Measurements from ENCODE around the gene EPAS1. TPM values are rescaled to one million over a fixed set of nuclear protein-coding genes. Genes with fewer than 3 reads are reported as not detected.

EPAS1 gene
- total RNA-seq, 4 donors from 2014 or later, result 102 to 260 (median 167) TPM

DNA sequence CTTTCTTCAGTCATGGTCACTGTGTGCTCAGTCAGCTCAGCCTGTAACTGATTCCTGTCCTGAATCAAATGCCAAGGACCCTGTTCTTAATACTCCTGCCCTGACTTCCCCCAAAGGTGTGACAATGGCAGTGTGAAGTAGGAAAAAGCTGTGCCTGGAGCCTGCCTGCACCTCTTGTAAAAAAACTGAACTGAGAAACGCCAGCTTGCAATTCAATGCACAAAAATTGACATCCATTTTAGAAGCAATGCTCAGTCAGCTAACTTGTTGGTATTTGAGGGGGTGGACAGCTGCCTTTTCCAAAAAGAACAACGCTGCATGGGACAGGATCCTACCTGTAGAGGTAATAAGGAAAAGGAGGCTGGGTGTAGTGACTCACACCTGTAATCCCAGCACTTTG is 115.9 kb downstream of the EPAS1 start:
- no peak for DNase-seq
- Histone ChIP-seq H3K4me1 (peaks cover 6 to 17% (median 11%) of the 10 kb centered on the region in 4 donors), H3K4me3 (no peak overlapping the region), H3K27ac (no peak overlapping the region), H3K36me3 (no peaks in the 10 kb centered on the region), H3K9me3 (peaks cover 0 to 8% of the 10 kb centered on the region in 2 donors), H3K27me3 (no peaks in the 10 kb centered on the region)
- intact Hi-C loops (cut with DNase I; ENCODE audit: low total_unique reads), result no loop called here
- TF ChIP-seq, protein P1, sequence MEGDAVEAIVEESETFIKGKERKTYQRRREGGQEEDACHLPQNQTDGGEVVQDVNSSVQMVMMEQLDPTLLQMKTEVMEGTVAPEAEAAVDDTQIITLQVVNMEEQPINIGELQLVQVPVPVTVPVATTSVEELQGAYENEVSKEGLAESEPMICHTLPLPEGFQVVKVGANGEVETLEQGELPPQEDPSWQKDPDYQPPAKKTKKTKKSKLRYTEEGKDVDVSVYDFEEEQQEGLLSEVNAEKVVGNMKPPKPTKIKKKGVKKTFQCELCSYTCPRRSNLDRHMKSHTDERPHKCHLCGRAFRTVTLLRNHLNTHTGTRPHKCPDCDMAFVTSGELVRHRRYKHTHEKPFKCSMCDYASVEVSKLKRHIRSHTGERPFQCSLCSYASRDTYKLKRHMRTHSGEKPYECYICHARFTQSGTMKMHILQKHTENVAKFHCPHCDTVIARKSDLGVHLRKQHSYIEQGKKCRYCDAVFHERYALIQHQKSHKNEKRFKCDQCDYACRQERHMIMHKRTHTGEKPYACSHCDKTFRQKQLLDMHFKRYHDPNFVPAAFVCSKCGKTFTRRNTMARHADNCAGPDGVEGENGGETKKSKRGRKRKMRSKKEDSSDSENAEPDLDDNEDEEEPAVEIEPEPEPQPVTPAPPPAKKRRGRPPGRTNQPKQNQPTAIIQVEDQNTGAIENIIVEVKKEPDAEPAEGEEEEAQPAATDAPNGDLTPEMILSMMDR (IDR thresholded peaks at IDR 0.05), result no peak
- TF ChIP-seq POLR2A (IDR thresholded peaks at IDR 0.05) (no peak), POLR2AphosphoS5 (IDR thresholded peaks at IDR 0.05) (no peak)
- in situ Hi-C loops (cut with MboI; ENCODE audit: low pct_ligation_motif_present in 1 of 4, low pct_unique_long_range_greater_than_20kb in 1 of 4, low sequenced_read_pairs in 3 of 4), result no loop called here
- 75 to 81% methylated on average over 1 to 2 of the region's 2 CpGs for WGBS, 2 donors (ENCODE audit: low coverage in 1 of 2)

DNA sequence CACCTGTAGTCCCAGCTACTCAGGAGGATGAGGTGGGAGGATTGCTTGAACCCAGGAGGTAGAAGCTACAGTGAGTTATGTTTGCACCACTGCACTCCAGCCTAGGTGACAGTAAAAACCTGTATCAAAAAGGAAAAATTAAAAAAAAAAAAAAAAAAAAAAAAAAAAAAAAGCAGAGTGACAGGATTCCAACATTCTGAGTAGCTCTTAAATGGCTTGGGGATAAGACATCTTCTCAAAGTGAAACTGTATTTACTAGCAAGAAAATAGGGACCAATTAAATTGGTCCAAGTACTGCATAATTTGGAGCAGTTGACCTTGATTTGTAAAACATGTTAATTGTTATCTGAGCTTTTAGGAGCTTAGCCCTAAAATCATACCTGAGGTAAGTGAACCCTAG is 116.4 kb downstream of the EPAS1 start:
- intact Hi-C loops (cut with DNase I; ENCODE audit: low total_unique reads), result no loop called here
- Histone ChIP-seq H3K27me3 (no peaks in the 10 kb centered on the region), H3K36me3 (no peaks in the 10 kb centered on the region), H3K4me1 (peaks cover 5 to 11% (median 8%) of the 10 kb centered on the region in 4 donors), H3K9me3 (peaks cover 0 to 8% of the 10 kb centered on the region in 2 donors), H3K27ac (no peak overlapping the region), H3K4me3 (no peak overlapping the region)
- no peak for DNase-seq
- in situ Hi-C loops (cut with MboI; ENCODE audit: low pct_ligation_motif_present in 1 of 4, low pct_unique_long_range_greater_than_20kb in 1 of 4, low sequenced_read_pairs in 3 of 4), result no loop called here
- TF ChIP-seq, protein P1 (IDR thresholded peaks at IDR 0.05), result no peak
- TF ChIP-seq EP300 (IDR thresholded peaks at IDR 0.05; ENCODE audit: low read depth) (no peak), POLR2AphosphoS5 (IDR thresholded peaks at IDR 0.05) (no peak), POLR2A (IDR thresholded peaks at IDR 0.05) (no peak)

DNA sequence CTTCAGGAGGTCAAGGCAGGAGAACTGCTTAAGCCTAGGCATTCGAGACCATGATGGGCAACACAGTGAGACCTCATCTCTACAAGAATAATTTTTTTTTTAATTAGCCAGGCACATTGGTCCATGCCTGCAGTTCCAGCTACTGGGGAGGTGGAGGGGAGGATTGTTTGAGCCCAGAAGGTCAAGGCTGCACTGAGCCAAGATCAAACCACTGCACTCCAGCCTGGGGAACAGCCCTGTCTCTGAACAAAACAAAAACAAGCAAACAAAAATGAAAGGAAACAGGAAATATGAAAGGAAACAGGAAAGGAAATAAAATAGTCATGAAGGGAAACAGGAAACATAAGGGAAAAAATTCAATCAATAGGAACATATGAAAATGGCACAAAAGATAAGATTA is 117.5 kb downstream of the EPAS1 start:
- 67 to 68% methylated on average over 1 of the region's 1 CpG for WGBS, 2 donors (ENCODE audit: low coverage in 1 of 2)
- intact Hi-C loops (cut with DNase I; ENCODE audit: low total_unique reads) (no loop called here), in situ Hi-C loops (cut with MboI; ENCODE audit: low pct_ligation_motif_present in 1 of 4, low pct_unique_long_range_greater_than_20kb in 1 of 4, low sequenced_read_pairs in 3 of 4) (no loop called here)
- Histone ChIP-seq H3K9me3 (peaks cover 0 to 8% of the 10 kb centered on the region in 2 donors), H3K27me3 (no peaks in the 10 kb centered on the region), H3K36me3 (no peaks in the 10 kb centered on the region), H3K27ac (no peak overlapping the region), H3K4me1 (peaks cover 0 to 3% (median 2%) of the 10 kb centered on the region in 4 donors), H3K4me3 (no peak overlapping the region)
- no peak for DNase-seq
- TF ChIP-seq EP300 (IDR thresholded peaks at IDR 0.05; ENCODE audit: low read depth) (no peak), POLR2AphosphoS5 (IDR thresholded peaks at IDR 0.05) (no peak), POLR2A (IDR thresholded peaks at IDR 0.05) (no peak)
- TF ChIP-seq, protein P1 (IDR thresholded peaks at IDR 0.05), result no peak

GRCh38 chr2:46416280-46416679 is 119.1 kb downstream of the EPAS1 start:
- TF ChIP-seq, protein P1 (IDR thresholded peaks at IDR 0.05), result no peak
- TF ChIP-seq POLR2A (IDR thresholded peaks at IDR 0.05) (no peak), POLR2AphosphoS5 (IDR thresholded peaks at IDR 0.05) (no peak), EP300 (IDR thresholded peaks at IDR 0.05; ENCODE audit: low read depth) (no peak)
- H3K9me3 ChIP-seq, result peaks cover 0 to 8% of the 10 kb centered on the region in 2 donors
- H3K36me3 ChIP-seq, result no peaks in the 10 kb centered on the region
- H3K27me3 ChIP-seq, result no peaks in the 10 kb centered on the region
- no peak overlapping the region for H3K27ac ChIP-seq
- H3K4me1 ChIP-seq, result no peaks in the 10 kb centered on the region
- in situ Hi-C loops (cut with MboI; ENCODE audit: low pct_ligation_motif_present in 1 of 4, low pct_unique_long_range_greater_than_20kb in 1 of 4, low sequenced_read_pairs in 3 of 4) (no loop called here), intact Hi-C loops (cut with DNase I; ENCODE audit: low total_unique reads) (no loop called here)
- DNase-seq, result no peak
- no peak overlapping the region for H3K4me3 ChIP-seq

Data from transverse colon (tissue), 4 donors.